ENCODE data around the gene BBS10.
A peak's percentile ranks its signal among the peaks of the same experiment; 100 is the strongest.
"Not testable (repeated sequence)": the region's sequence is repeated elsewhere in the genome, so short reads cannot be mapped to it uniquely, and the experiment has no call there.

BBS10 gene

GRCh38 chr12:76348079-76348901 lies at the start of gene BBS10:
BBS10 (minus strand) TSS chr12:76348415; CDS start chr12:76348358, 57 bp downstream.
- DNase-seq, result peak; percentile 87

GRCh38 chr12:76391461-76391860 lies 43.2 kb upstream of the BBS10 start:
- DNase-seq, result no peak

GRCh38 chr12:76387614-76388013 lies 39.4 kb upstream of the BBS10 start:
- DNase-seq, result no peak

GRCh38 chr12:76384560-76384959 lies 36.3 kb upstream of the BBS10 start:
- no peak for DNase-seq

GRCh38 chr12:76383988-76384387 lies 35.8 kb upstream of the BBS10 start:
- no peak for DNase-seq

GRCh38 chr12:76379261-76379660 lies 31.0 kb upstream of the BBS10 start:
- no peak for DNase-seq

GRCh38 chr12:76376876-76377275 lies 28.7 kb upstream of the BBS10 start:
- DNase-seq, result not testable (repeated sequence)

GRCh38 chr12:76375939-76376338 lies 27.7 kb upstream of the BBS10 start:
- no peak for DNase-seq

- DNase-seq, result no peak
Observed at GRCh38 chr12:76375470-76375869, 27.3 kb upstream of the BBS10 start.

- no peak for DNase-seq
Observed at GRCh38 chr12:76374386-76375020, 26.3 kb upstream of the BBS10 start.

GRCh38 chr12:76368230-76368629 lies 20.0 kb upstream of the BBS10 start:
- DNase-seq, result no peak

- DNase-seq, result no peak
Observed at GRCh38 chr12:76366163-76366562, 17.9 kb upstream of the BBS10 start.

- not testable (repeated sequence) for DNase-seq
Observed at GRCh38 chr12:76364131-76364530, 15.9 kb upstream of the BBS10 start.

GRCh38 chr12:76360316-76360715 lies 12.1 kb upstream of the BBS10 start:
- DNase-seq, result no peak

GRCh38 chr12:76356071-76356470 lies 7.9 kb upstream of the BBS10 start:
- DNase-seq, result no peak

GRCh38 chr12:76346798-76347420 lies 1.3 kb downstream of the BBS10 start:
- peak; percentile 9 for DNase-seq

GRCh38 chr12:76346236-76346635 lies 2.0 kb downstream of the BBS10 start:
- no peak for DNase-seq

- DNase-seq, result no peak
Observed at GRCh38 chr12:76345569-76345968, 2.6 kb downstream of the BBS10 start.

- DNase-seq, result no peak
Observed at GRCh38 chr12:76341436-76342030, 6.7 kb downstream of the BBS10 start.

GRCh38 chr12:76340680-76341435 lies 7.4 kb downstream of the BBS10 start:
- no peak for DNase-seq

- DNase-seq, result no peak
Observed at GRCh38 chr12:76337583-76337982, 10.6 kb downstream of the BBS10 start.

GRCh38 chr12:76332606-76333005 lies 15.6 kb downstream of the BBS10 start:
- DNase-seq, result no peak

- no peak for DNase-seq
Observed at GRCh38 chr12:76329606-76330005, 18.6 kb downstream of the BBS10 start.
